GM18867 (cell line): ENCODE results near the gene LIAS.
"Not testable (repeated sequence)": the region's sequence is repeated elsewhere in the genome, so short reads cannot be mapped to it uniquely, and the experiment has no call there.

Experiments
- ATAC-seq: cut with Tn5 transposase; IDR thresholded peaks from one replicate; pipeline ENCODE4 v1.9.1; 2021; ENCODE audit warnings: mild to moderate bottlenecking, moderate library complexity; ENCODE audit not compliant: unreplicated experiment

Gene LIAS

DNA sequence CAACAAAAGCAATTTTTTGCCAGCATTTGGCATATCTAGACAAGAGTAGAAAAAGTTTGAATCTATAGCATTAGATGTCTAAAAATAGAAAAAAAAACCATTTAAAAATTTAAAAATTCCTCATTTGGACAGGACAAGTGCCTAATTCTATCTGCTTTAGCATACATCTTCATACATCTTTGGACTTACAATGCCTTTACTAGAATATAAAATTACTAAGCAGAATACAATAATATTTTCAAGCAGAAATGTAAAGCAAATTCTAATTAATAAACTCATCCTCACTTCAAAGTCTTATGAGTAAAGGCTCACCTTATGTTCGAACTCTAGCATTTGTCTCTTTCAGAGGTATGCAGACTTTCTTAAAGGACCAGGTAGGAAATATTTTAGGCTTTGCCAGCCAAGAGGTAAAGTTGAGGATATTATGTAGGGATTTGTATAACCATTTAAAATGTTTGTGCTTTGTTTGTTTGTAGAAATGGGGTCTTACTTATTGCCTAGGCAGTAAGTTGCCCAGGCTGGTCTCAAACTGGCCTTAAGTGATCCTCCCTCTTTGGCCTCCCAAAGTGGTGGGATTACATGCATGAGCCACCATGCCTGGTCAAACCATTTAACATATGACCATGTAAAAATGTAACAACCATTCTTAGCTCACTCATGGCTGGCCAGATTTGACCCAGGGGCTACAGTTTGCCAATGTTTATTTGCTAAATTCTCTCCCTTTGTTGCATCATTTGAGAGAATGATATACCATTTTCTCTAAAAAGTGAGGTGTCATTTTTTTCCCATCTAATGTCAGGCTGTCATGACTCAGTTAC, 39.3 kb downstream of the LIAS start:
- no peak for ATAC-seq

DNA sequence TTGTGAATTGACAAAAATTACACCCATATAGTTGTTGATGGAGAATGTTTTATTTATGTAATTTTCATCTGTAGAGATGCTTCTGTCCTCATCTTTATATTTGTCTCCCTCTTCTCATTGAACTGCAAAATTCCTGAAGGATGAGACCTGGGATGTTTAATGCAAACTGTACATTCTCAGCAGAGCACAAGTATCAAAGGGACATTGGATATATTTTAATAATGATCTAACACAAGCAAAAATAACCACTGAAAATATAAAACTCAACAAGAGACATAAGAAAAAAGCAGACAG, 39.8 kb downstream of the LIAS start:
- ATAC-seq = no peak

- no peak for ATAC-seq
Measured at GRCh38 chr4:39502019-39502663, 43.3 kb downstream of the LIAS start.

GRCh38 chr4:39502664-39503035, 43.8 kb downstream of the LIAS start:
- not testable (repeated sequence) for ATAC-seq

DNA sequence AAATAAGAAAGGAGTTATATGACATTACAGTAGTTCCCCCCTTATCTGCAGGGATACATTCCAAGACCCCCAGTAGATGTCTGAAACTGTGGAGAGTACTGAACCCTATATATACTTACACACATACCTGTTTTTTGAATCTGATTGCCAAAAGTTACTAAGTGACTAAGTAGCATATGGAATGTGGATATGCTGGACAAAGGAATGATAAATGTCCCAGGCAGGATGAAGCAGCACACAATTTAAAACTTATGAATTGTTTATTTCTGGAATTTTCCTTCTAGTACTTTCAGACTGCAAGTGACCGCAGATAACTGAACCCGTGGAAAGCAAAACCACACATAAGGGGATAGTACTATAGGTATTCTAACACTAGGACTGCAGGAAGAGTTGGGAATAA, 45.7 kb downstream of the LIAS start:
- no peak for ATAC-seq

DNA sequence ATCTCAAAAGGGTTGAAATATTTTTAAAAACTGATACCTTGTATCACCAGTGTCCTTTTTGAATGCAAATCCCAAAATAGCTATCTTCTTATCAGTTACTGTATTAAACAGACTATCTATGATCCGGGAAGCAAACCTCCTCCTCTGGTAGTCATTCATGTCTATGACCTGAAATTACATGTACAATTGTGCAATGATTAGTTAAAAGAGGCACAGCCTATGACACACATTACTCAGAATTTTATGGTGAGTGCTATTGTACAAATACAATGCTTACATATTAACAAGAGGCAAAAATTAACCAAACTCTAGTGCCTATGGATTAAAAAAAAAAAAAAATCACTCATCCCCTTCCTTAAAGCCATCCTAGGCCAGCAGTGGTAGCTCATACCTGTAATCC, 46.7 kb downstream of the LIAS start:
- ATAC-seq = no peak

DNA sequence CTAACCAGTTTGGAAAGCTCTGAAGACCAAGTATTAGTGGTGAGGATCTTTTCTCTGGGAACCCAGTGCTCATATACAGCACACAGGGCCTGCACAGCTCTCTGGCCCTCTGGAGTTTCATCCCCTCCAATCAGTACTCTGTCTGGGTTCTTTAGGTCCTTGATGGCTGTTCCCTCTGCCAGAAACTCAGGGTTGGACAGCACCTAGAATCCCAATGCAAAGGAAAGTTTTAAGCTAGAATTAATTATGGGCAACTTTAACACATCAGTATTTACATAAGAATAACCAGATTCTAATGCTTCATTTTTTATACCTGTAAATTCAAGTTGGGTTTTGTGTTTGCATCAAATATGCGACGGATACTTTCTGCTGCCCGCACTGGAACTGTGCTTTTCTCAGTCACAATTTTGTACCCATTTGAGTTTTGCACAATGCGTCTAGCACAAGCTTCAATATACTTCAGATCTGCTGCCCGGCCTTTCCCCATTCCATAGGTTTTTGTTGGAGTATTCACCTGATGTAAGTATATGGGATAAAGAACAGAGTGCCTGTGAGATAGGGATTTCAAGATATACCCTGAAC, 51.6 kb downstream of the LIAS start:
- no peak for ATAC-seq

- ATAC-seq = not testable (repeated sequence)
Measured at GRCh38 chr4:39514266-39514665, 55.4 kb downstream of the LIAS start.

- ATAC-seq = no peak
Measured at GRCh38 chr4:39514888-39515401, 56.1 kb downstream of the LIAS start.

GRCh38 chr4:39515669-39516401, 57.0 kb downstream of the LIAS start:
- ATAC-seq = not testable (repeated sequence)

- ATAC-seq = no peak
Measured at GRCh38 chr4:39516407-39516966, 57.6 kb downstream of the LIAS start.

- no peak for ATAC-seq
Measured at GRCh38 chr4:39518484-39518883, 59.6 kb downstream of the LIAS start.

- no peak for ATAC-seq
Measured at GRCh38 chr4:39521253-39521919, 62.5 kb downstream of the LIAS start.

DNA sequence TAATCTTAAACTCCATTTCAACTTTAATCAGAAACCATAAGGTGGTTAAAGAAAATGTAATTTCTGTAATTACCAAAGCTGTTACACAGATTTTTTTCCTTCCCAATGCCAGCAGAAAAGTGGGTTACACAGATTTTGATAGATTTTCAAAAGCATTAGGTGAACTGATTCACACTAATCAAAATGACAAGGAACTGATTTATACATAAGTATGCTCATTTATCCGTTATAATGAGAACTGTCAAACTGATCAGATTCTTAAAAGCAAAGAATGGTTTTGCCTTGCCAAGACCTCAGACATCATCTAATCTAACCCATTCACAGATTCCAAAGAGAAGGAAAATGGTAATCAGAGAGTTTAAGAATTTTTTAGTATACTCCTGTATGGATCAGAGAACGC, 63.2 kb downstream of the LIAS start:
- ATAC-seq = no peak

DNA sequence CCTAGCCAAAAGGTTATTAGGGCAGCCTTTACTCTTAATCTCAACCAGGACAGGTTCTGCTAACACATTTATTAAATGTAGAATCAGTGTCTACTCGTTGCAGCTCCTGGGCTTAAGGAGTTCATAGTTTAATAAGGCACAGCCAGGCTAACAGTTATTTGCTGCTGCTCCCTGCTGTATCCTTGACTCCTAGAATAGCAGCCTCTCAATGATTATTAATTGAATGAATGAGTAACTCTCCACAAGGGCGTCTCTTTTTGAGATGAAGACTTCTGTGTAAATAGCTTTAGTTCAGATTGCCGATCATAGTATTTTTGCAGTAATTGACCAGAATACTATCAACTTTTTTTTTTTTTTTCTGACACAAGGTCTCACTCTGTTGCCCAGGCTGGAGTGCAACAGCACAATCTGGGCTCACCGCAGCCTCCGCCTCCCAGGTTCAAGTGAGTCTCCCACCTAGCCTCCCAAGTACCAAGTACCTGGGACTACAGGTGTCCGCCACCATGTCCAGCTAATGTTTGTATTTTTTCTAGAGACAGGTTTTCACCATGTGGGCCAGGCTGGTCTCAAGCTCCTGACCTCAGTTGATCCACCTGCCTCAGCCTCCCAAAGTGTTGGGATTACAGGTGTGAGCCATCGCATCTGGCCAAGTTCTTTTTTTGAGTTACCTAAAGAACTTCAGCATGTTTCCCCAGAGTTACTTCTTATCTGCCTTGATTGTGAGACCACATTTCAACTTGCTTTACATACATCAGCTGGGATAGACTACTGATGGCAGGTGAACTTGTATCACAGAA, 65.5 kb downstream of the LIAS start:
- no peak for ATAC-seq

DNA sequence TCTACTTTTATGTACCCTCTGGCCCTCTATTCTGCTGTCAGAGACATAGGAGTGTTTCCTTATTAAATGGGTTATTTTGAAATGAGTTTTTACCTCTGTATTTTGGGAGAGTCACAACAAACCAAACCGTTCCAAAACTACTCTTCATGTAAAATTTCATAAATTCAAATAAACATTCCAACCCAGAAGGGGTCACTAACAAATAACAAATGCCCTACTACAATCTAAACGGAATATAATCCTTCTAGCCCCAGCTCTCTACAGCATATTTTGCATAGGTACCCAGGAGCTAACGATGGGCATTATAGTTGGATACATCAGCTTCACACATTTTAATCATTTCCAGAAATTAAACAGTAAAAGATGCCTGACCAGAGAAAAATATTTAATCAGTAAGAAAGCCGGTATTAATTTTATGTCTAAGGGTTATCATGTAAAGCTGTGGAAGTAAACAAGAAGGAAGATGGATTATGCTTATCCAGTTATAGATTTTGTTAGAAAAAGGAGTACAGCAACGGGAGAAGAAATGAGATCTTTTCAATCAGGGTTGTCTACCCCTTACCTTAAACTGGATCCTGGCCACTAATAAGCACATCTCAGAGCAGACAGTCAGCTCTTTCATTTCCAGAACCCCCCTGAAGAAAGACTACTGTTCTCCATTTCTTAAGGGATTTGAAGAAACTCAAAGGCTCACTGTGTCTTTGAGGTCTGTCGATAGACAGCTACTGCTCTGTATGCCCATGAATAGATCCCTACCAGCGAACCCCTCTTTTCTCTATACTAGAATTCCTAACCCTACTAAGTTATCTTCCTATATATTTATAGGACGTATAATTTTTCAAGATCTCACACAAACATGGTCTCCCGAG, 67.2 kb downstream of the LIAS start:
- no peak for ATAC-seq

DNA sequence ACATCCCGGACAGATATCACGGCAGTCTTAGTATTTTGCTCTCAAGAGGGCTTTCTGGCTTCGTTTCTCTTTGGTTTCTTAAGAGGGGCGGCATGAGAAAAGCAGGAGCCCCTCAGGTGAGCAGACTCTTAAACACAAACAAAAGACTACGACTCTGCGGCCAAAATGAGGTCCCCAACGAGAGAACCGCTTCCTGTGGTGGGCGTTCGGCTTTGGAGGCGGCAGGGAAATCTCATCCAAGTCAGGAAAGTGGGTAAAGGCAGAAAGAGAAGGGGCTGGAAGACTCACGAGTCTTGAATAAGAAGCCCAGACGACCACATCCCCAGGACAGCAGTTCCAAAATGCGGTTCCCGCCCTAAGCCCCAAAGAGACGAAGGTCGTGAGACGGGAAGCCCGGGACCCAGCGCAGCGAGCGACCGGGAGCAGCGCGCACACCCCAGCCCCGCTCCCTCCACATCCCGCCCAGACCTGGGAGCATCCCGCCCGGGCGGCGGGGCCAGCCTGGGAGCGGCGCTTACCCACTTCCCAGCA, 68.0 kb downstream of the LIAS start:
- peak; percentile 1 for ATAC-seq

DNA sequence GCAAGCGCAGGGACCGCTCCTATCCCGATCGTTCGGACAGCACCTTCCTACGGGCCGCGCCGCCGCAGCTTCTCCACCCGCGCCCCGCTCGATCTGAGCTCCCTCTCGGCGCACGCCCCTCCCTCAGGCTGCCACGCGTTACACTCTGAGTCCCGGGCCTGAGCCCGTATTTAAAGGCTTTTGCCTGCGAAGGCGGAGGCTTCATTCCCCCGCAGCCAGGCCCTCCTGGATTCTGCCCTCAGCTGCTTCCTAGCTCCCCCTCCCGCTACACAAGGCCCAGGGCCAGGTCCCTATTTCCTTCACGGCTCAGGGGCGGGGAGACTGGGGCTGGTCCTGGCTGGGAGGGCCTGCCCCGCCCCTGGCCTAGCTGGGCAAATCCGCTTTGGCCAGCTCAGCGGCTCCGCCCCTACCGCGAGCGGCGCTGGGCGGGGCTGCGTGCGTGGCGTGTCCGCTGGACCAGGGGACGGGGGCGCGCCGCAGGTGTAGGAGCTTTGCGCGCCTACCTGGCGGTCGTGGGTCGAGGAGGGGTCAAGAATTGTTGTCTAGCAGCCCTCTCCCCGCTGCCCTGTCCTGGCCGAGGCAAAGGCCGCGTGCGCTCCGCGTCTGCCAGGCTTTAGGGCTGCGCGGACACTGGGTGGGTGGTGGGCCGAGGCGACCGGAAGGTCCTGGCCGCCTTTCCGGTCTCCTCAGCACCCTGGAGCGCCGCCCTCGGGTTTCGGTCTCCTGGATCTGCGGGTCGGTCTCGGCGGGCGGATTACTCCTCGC, 68.6 kb downstream of the LIAS start, which contains the start of gene UGDH:
UGDH (minus strand) TSS at position 144 of the 765 bp plus-strand sequence. CDS start 5,927 bp downstream, outside the sequence.
- ATAC-seq = peak; percentile 97
